ENCODE results near the gene RTN4IP1. TPM values are rescaled to one million over a fixed set of nuclear protein-coding genes. Genes with fewer than 3 reads are reported as not detected.

The RTN4IP1 gene
- total RNA-seq, 2 experiments from 2014 or later = 5.5 to 6.0 TPM

- Mint-ChIP-seq H3K36me3 (ENCODE audit: low read depth) (peaks cover 15% of the 10 kb centered on the region), H3K27me3 (ENCODE audit: low read depth) (no peaks in the 10 kb centered on the region), H3K4me3 (no peak overlapping the region), H3K4me1 (ENCODE audit: low read depth) (peaks cover 56% of the 10 kb centered on the region), H3K9me3 (no peaks in the 10 kb centered on the region), H3K27ac (no peak overlapping the region)
- CTCF ChIA-PET = interaction anchor here (0.8 to 5.4 kb wide), 5 partner anchors 14 to 28 kb away, joined by 3 to 25 read pairs (median 5); no protein-coding TSS in a partner anchor
- intact Hi-C loops (cut with micrococcal nuclease) = no loop called here
- DNase-seq = no peak
These were observed 91.2 kb downstream of the RTN4IP1 start for GRCh38 chr6:106538145-106538544.

DNA sequence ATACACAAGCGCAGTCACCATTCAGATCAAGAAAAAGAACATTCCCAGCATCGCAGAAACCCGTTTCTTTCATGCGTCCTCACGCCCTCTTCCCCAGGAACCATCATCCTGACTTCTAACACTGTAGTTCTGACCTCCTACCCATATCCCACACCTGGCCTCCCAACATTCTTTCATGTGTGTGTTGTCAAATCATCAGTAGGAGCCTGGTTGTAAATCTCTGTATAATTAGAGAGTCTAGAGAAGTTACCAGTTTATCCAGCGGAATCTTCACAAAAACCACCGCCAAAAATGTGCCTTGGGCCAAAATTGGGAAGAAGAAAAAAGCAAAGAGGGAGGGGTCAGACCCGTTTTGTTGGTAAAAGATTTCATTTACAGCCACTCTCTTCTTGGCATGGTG lies 91.6 kb downstream of the RTN4IP1 start:
- Mint-ChIP-seq H3K27me3 (ENCODE audit: low read depth) (no peaks in the 10 kb centered on the region), H3K4me1 (ENCODE audit: low read depth) (peaks cover 61% of the 10 kb centered on the region), H3K9me3 (no peaks in the 10 kb centered on the region), H3K4me3 (no peak overlapping the region), H3K27ac (peak overlapping the region; percentile 33), H3K36me3 (ENCODE audit: low read depth) (peaks cover 15% of the 10 kb centered on the region)
- CTCF ChIA-PET = interaction anchor here (0.7 to 5.4 kb wide), 8 partner anchors 11 to 29 kb away, joined by 3 to 25 read pairs (median 6); no protein-coding TSS in a partner anchor
- intact Hi-C loops (cut with micrococcal nuclease) = loop anchor here (1.0 to 2.0 kb wide), 2 partner anchors 9 to 15 kb away; no protein-coding TSS in a partner anchor
- no peak for DNase-seq

DNA sequence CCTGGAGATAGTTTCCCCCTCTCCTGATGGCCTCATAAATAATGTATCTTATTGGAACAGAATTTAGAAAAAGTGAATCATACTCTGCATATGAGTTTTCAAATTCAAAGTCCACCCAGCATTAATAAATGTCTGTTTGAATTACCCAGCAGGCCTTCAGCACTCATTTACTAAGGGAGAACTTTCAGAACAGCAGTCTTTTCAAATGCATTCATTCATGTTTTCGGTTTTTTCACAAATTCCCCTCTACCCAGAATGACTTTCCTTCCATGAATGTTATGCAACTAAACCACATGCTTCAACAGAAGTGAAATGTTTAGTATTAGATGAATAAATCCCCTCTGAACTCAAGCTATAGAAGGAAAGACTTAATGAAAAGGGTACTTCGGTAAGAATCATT lies 92.4 kb downstream of the RTN4IP1 start:
- CTCF ChIA-PET = interaction anchor here (1.0 to 5.4 kb wide), 7 partner anchors 10 to 30 kb away, joined by 4 to 25 read pairs (median 6); no protein-coding TSS in a partner anchor
- no peak for DNase-seq
- intact Hi-C loops (cut with micrococcal nuclease) = loop anchor here (1.0 to 2.0 kb wide), 2 partner anchors 9 to 16 kb away; no protein-coding TSS in a partner anchor

DNA sequence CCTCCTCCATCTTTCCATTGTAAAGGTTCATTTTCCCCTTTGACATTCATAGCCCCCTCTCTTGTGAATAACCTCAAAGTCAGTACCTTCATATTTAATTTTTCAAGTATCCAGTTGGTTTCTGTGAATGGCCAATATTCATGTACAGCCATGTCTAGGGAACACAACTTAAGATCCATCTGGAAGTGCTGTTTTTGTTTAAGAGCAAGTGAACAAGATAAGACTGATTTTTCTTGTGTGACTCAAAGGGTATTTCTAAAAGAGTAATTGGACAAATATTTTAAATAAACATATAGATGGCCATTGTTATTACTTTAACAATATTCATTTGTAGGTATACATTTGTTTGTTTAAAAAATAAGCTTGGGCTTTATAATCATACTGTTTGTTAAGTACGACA lies 92.9 kb downstream of the RTN4IP1 start:
- peaks cover 17% of the 10 kb centered on the region for H3K36me3 Mint-ChIP-seq (ENCODE audit: low read depth)
- DNase-seq = no peak

More for the DNA sequence above, 92.4 kb downstream of the RTN4IP1 start:
- peaks cover 17% of the 10 kb centered on the region for H3K36me3 Mint-ChIP-seq (ENCODE audit: low read depth)
- H3K4me3 Mint-ChIP-seq = peak overlapping the region; percentile 10
- no peaks in the 10 kb centered on the region for H3K27me3 Mint-ChIP-seq (ENCODE audit: low read depth)
- H3K27ac Mint-ChIP-seq = peak overlapping the region; percentile 33
- H3K4me1 Mint-ChIP-seq (ENCODE audit: low read depth) = peaks cover 63% of the 10 kb centered on the region
- no peaks in the 10 kb centered on the region for H3K9me3 Mint-ChIP-seq

GRCh38 chr6:106535012-106535411 lies 94.3 kb downstream of the RTN4IP1 start:
- no peak overlapping the region for H3K4me3 Mint-ChIP-seq
- H3K27me3 Mint-ChIP-seq (ENCODE audit: low read depth) = no peaks in the 10 kb centered on the region
- peaks cover 74% of the 10 kb centered on the region for H3K4me1 Mint-ChIP-seq (ENCODE audit: low read depth)
- intact Hi-C loops (cut with micrococcal nuclease) = no loop called here
- no peaks in the 10 kb centered on the region for H3K9me3 Mint-ChIP-seq
- CTCF ChIA-PET = interaction anchor here (0.6 to 1.7 kb wide), 8 partner anchors 14 to 1255 kb away, joined by 3 to 6 read pairs (median 5); no protein-coding TSS in a partner anchor
- H3K36me3 Mint-ChIP-seq (ENCODE audit: low read depth) = peaks cover 19% of the 10 kb centered on the region
- peak overlapping the region; percentile 81 for H3K27ac Mint-ChIP-seq
- no peak for DNase-seq

More for the DNA sequence above, 92.9 kb downstream of the RTN4IP1 start:
- no peaks in the 10 kb centered on the region for H3K27me3 Mint-ChIP-seq (ENCODE audit: low read depth)
- H3K4me3 Mint-ChIP-seq = no peak overlapping the region
- no peaks in the 10 kb centered on the region for H3K9me3 Mint-ChIP-seq
- H3K4me1 Mint-ChIP-seq (ENCODE audit: low read depth) = peaks cover 65% of the 10 kb centered on the region
- CTCF ChIA-PET = interaction anchor here (1.0 to 5.4 kb wide), 7 partner anchors 9 to 30 kb away, joined by 3 to 25 read pairs (median 6); no protein-coding TSS in a partner anchor
- H3K27ac Mint-ChIP-seq = peak overlapping the region; percentile 33
- intact Hi-C loops (cut with micrococcal nuclease) = loop anchor here (2.0 kb wide), 1 partner anchor 16 kb away; no protein-coding TSS in a partner anchor

- peak overlapping the region; percentile 81 for H3K27ac Mint-ChIP-seq
- CTCF ChIA-PET = interaction anchor here (0.6 to 1.7 kb wide), 9 partner anchors 12 to 1255 kb away, joined by 3 to 6 read pairs (median 5); no protein-coding TSS in a partner anchor
- DNase-seq = peak; percentile 85
- intact Hi-C loops (cut with micrococcal nuclease) = loop anchor here (1.0 kb wide), 4 partner anchors 9 to 436 kb away; partner anchors contain the start of genes QRSL1 and RTN4IP1
- H3K4me3 Mint-ChIP-seq = no peak overlapping the region
- H3K9me3 Mint-ChIP-seq = no peaks in the 10 kb centered on the region
- H3K4me1 Mint-ChIP-seq (ENCODE audit: low read depth) = peaks cover 77% of the 10 kb centered on the region
- peaks cover 21% of the 10 kb centered on the region for H3K36me3 Mint-ChIP-seq (ENCODE audit: low read depth)
- no peaks in the 10 kb centered on the region for H3K27me3 Mint-ChIP-seq (ENCODE audit: low read depth)
These were observed 94.7 kb downstream of the RTN4IP1 start for GRCh38 chr6:106534564-106534982.

GRCh38 chr6:106534004-106534403 lies 95.3 kb downstream of the RTN4IP1 start:
- peaks cover 24% of the 10 kb centered on the region for H3K36me3 Mint-ChIP-seq (ENCODE audit: low read depth)
- peak overlapping the region; percentile 81 for H3K27ac Mint-ChIP-seq
- H3K27me3 Mint-ChIP-seq (ENCODE audit: low read depth) = no peaks in the 10 kb centered on the region
- intact Hi-C loops (cut with micrococcal nuclease) = loop anchor here (1.0 kb wide), 4 partner anchors 9 to 436 kb away; partner anchors contain the start of genes QRSL1 and RTN4IP1
- H3K9me3 Mint-ChIP-seq = no peaks in the 10 kb centered on the region
- CTCF ChIA-PET = interaction anchor here (0.7 to 1.7 kb wide), 9 partner anchors 13 to 162 kb away, joined by 3 to 6 read pairs (median 5); no protein-coding TSS in a partner anchor
- H3K4me1 Mint-ChIP-seq (ENCODE audit: low read depth) = peaks cover 73% of the 10 kb centered on the region
- H3K4me3 Mint-ChIP-seq = no peak overlapping the region
- DNase-seq = no peak

GRCh38 chr6:106533054-106533453 lies 96.2 kb downstream of the RTN4IP1 start:
- no peaks in the 10 kb centered on the region for H3K27me3 Mint-ChIP-seq (ENCODE audit: low read depth)
- H3K9me3 Mint-ChIP-seq = no peaks in the 10 kb centered on the region
- DNase-seq = no peak
- H3K27ac Mint-ChIP-seq = peak overlapping the region; percentile 9
- CTCF ChIA-PET = interaction anchor here (0.7 to 1.1 kb wide), 2 partner anchors 33 to 161 kb away, joined by 3 read pairs; no protein-coding TSS in a partner anchor
- no peak overlapping the region for H3K4me3 Mint-ChIP-seq
- H3K4me1 Mint-ChIP-seq (ENCODE audit: low read depth) = peaks cover 72% of the 10 kb centered on the region
- intact Hi-C loops (cut with micrococcal nuclease) = no loop called here
- H3K36me3 Mint-ChIP-seq (ENCODE audit: low read depth) = peaks cover 26% of the 10 kb centered on the region

GRCh38 chr6:106530502-106530901 lies 98.8 kb downstream of the RTN4IP1 start:
- Mint-ChIP-seq H3K4me1 (ENCODE audit: low read depth) (peaks cover 68% of the 10 kb centered on the region), H3K4me3 (no peak overlapping the region), H3K27ac (no peak overlapping the region), H3K36me3 (ENCODE audit: low read depth) (peaks cover 18% of the 10 kb centered on the region), H3K9me3 (no peaks in the 10 kb centered on the region), H3K27me3 (ENCODE audit: low read depth) (no peaks in the 10 kb centered on the region)
- CTCF ChIA-PET = interaction anchor here (1.0 to 1.5 kb wide), 3 partner anchors 8 to 20 kb away, joined by 3 to 6 read pairs (median 3); no protein-coding TSS in a partner anchor
- intact Hi-C loops (cut with micrococcal nuclease) = no loop called here
- DNase-seq = no peak

DNA sequence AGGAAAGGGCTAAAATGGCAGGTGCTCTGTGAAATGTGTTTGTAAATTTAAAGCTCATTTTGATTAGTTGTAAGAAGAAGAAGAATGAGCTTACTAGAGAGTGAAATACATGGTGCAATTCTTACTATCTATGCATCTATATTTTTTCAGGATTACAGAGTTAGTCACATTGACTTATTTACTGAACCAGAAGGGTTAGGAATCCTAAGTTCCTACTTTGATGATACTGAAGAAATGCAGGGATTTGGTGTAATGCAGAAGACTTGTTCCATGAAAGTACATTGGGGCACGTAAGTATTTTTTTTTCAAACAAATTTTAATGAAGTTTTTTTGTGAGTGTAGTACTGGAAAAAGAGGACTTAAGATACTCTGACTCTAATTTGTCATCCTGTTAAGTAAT lies 99.3 kb downstream of the RTN4IP1 start:
- Mint-ChIP-seq H3K9me3 (no peaks in the 10 kb centered on the region), H3K36me3 (ENCODE audit: low read depth) (peaks cover 18% of the 10 kb centered on the region), H3K4me1 (ENCODE audit: low read depth) (peaks cover 67% of the 10 kb centered on the region), H3K27me3 (ENCODE audit: low read depth) (no peaks in the 10 kb centered on the region), H3K27ac (no peak overlapping the region), H3K4me3 (no peak overlapping the region)
- CTCF ChIA-PET = interaction anchor here (1.0 to 1.5 kb wide), 2 partner anchors 10 to 20 kb away, joined by 3 to 6 read pairs; no protein-coding TSS in a partner anchor
- no peak for DNase-seq
- intact Hi-C loops (cut with micrococcal nuclease) = no loop called here

DNA sequence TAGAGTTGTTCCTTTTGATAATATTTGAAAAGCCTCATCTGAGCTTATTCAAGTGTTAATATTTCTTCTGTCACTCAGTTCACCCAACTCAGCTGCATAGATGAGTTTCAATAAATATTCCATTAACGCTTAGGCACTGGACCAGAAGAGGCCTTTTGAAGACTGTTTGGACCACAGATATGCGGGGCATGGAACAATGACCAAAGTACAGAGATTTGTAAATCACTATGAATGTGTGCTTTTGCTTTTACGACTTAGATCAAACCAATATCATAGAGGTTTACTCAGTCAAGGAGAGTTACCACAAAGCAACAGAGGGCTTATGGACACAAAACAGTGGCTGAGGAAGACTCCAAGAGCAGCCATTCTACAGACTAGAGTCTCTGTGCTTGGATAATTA lies 99.9 kb downstream of the RTN4IP1 start:
- no peaks in the 10 kb centered on the region for H3K9me3 Mint-ChIP-seq
- H3K4me3 Mint-ChIP-seq = no peak overlapping the region
- no peak overlapping the region for H3K27ac Mint-ChIP-seq
- H3K4me1 Mint-ChIP-seq (ENCODE audit: low read depth) = peaks cover 61% of the 10 kb centered on the region
- H3K36me3 Mint-ChIP-seq (ENCODE audit: low read depth) = peaks cover 18% of the 10 kb centered on the region
- intact Hi-C loops (cut with micrococcal nuclease) = no loop called here
- H3K27me3 Mint-ChIP-seq (ENCODE audit: low read depth) = no peaks in the 10 kb centered on the region
- no peak for DNase-seq
- CTCF ChIA-PET = interaction anchor here (1.0 to 1.5 kb wide), 2 partner anchors 9 to 19 kb away, joined by 3 to 6 read pairs; no protein-coding TSS in a partner anchor

- CTCF ChIA-PET = no interaction called here
- Mint-ChIP-seq H3K4me3 (no peak overlapping the region), H3K36me3 (ENCODE audit: low read depth) (peaks cover 14% of the 10 kb centered on the region), H3K9me3 (no peaks in the 10 kb centered on the region), H3K4me1 (ENCODE audit: low read depth) (peaks cover 62% of the 10 kb centered on the region), H3K27me3 (ENCODE audit: low read depth) (no peaks in the 10 kb centered on the region), H3K27ac (peak overlapping the region; percentile 46)
- no peak for DNase-seq
- intact Hi-C loops (cut with micrococcal nuclease) = no loop called here
These were observed 100.8 kb downstream of the RTN4IP1 start for GRCh38 chr6:106528521-106528920.
